Fibroblast of peridontal ligament (primary cell): ENCODE data around the gene UROC1.

Source experiments
- DNase-seq: peaks from one replicate; pipeline ENCODE4 v3.0.0-alpha.2; 2010; ENCODE audit errors: extremely low read depth

UROC1 gene

GRCh38 chr3:126460381-126460780 lies 57.2 kb downstream of the UROC1 start:
- no peak for DNase-seq

GRCh38 chr3:126459763-126460127 lies 57.8 kb downstream of the UROC1 start:
- no peak for DNase-seq

- no peak for DNase-seq
Observed at GRCh38 chr3:126459111-126459762, 58.3 kb downstream of the UROC1 start.

GRCh38 chr3:126456766-126457388 lies 60.7 kb downstream of the UROC1 start:
- DNase-seq, result no peak

GRCh38 chr3:126456211-126456610 lies 61.4 kb downstream of the UROC1 start:
- no peak for DNase-seq

- no peak for DNase-seq
Observed at GRCh38 chr3:126454437-126455198, 63.0 kb downstream of the UROC1 start.

GRCh38 chr3:126454025-126454424 lies 63.5 kb downstream of the UROC1 start:
- DNase-seq, result no peak

- no peak for DNase-seq
Observed at GRCh38 chr3:126452213-126452612, 65.4 kb downstream of the UROC1 start.

GRCh38 chr3:126451511-126451910 lies 66.1 kb downstream of the UROC1 start:
- no peak for DNase-seq

GRCh38 chr3:126450744-126451143 lies 66.8 kb downstream of the UROC1 start:
- DNase-seq, result no peak

- no peak for DNase-seq
Observed at GRCh38 chr3:126450219-126450618, 67.4 kb downstream of the UROC1 start.

- DNase-seq, result no peak
Observed at GRCh38 chr3:126449621-126450051, 67.9 kb downstream of the UROC1 start.

GRCh38 chr3:126448893-126449180 lies 68.7 kb downstream of the UROC1 start:
- DNase-seq, result no peak

GRCh38 chr3:126448136-126448892 lies 69.3 kb downstream of the UROC1 start:
- DNase-seq, result no peak

- peak; percentile 18 for DNase-seq
Observed at GRCh38 chr3:126447456-126448106, 70.0 kb downstream of the UROC1 start.

- no peak for DNase-seq
Observed at GRCh38 chr3:126446791-126447190, 70.8 kb downstream of the UROC1 start.

- DNase-seq, result no peak
Observed at GRCh38 chr3:126446301-126446700, 71.3 kb downstream of the UROC1 start.

GRCh38 chr3:126445506-126445905 lies 72.1 kb downstream of the UROC1 start:
- no peak for DNase-seq

- DNase-seq, result no peak
Observed at GRCh38 chr3:126442856-126443242, 74.7 kb downstream of the UROC1 start.

GRCh38 chr3:126442094-126442855 lies 75.3 kb downstream of the UROC1 start:
- DNase-seq, result no peak

GRCh38 chr3:126441256-126441880 lies 76.2 kb downstream of the UROC1 start:
- DNase-seq, result no peak
